AG09309 (cell line): ENCODE data around the gene TSPO.

Source experiments
- DNase-seq: peaks from one replicate; pipeline ENCODE4 v3.0.0-alpha.2; 2010; ENCODE audit warnings: low read depth
- H3K4me3 ChIP-seq: 2 replicates; pipeline ENCODE4 v1.5.1; 2011; ENCODE audit warnings: mild to moderate bottlenecking, low read depth, low read length, moderate library complexity; ENCODE audit not compliant: control insufficient read depth
- CTCF ChIP-seq: IDR thresholded peaks from 2 replicates; pipeline ENCODE4 v1.5.1; 2011; ENCODE audit warnings: mild to moderate bottlenecking, low read depth, low read length, inconsistent platforms; ENCODE audit not compliant: insufficient read depth, control insufficient read depth; ENCODE audit errors: missing control alignments

Gene TSPO

GRCh38 chr22:43159484-43160178 is 8.3 kb downstream of the TSPO start:
- no peak for DNase-seq
- no peak overlapping the region for H3K4me3 ChIP-seq
- TF ChIP-seq CTCF = no peak

- H3K4me3 ChIP-seq = no peak overlapping the region
- TF ChIP-seq CTCF = no peak
- no peak for DNase-seq
Observed at GRCh38 chr22:43160497-43161126, 9.3 kb downstream of the TSPO start.

DNA sequence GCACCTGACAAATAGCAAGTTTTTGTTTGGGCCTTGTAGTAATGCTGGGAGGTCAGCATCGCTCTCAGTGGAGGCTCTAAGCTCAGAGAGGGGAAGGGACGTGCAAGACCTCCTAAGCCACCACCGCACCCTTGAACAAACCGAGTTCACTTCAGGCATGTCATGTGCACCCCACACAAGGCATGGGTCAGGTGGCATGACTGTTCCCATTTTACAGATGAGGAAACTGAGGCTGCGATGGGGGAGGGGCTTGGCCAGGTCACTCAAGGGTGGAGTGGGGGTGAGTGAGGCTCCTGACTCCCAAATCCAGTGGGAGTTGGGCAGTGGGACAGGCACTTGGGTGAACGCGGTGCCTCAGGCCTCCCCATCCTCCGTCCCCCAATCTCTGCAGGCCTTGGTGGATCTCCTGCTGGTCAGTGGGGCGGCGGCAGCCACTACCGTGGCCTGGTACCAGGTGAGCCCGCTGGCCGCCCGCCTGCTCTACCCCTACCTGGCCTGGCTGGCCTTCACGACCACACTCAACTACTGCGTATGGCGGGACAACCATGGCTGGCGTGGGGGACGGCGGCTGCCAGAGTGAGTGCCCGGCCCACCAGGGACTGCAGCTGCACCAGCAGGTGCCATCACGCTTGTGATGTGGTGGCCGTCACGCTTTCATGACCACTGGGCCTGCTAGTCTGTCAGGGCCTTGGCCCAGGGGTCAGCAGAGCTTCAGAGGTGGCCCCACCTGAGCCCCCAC is 11.2 kb downstream of the TSPO start:
- no peak for DNase-seq
- no peak for TF ChIP-seq CTCF
- H3K4me3 ChIP-seq = no peak overlapping the region

- H3K4me3 ChIP-seq = no peak overlapping the region
- TF ChIP-seq CTCF = no peak
- no peak for DNase-seq
Observed at GRCh38 chr22:43163241-43163795, 12.0 kb downstream of the TSPO start.

GRCh38 chr22:43164636-43165035 is 13.3 kb downstream of the TSPO start:
- no peak for TF ChIP-seq CTCF
- no peak overlapping the region for H3K4me3 ChIP-seq
- DNase-seq = no peak

- no peak for DNase-seq
- TF ChIP-seq CTCF = no peak
- H3K4me3 ChIP-seq = no peak overlapping the region
Observed at GRCh38 chr22:43166132-43166930, 15.0 kb downstream of the TSPO start.
